Adrenal gland (tissue), 5 donors: ENCODE measurements around the gene GLYATL3.

Source experiments
- CTCF ChIP-seq, 6 experiments: fragments of 450-650 bp in 4 of 6; fragments of 200-600 bp in 2 of 6; sonication (generic) in 1 of 6; IDR thresholded peaks; 1 replicate in 5 of 6; 2 replicates in 1 of 6; pipeline versions ENCODE4 v1.5.1 to v1.8.0; 2016 to 2021; ENCODE audit warnings: antibody characterized with exemption in 6 of 6, mild to moderate bottlenecking in 2 of 6, moderate library complexity in 1 of 6
- POLR2A ChIP-seq, 2 donors: fragments of 450-650 bp; IDR thresholded peaks; one replicate each; pipeline ENCODE4 v1.6.1; 2017; ENCODE audit warnings: antibody characterized with exemption in 2 of 2, mild to moderate bottlenecking in 2 of 2, moderate library complexity in 1 of 2
- donor health status: DM: no; HTN: no; CAD: no.

GRCh38 chr6:49550492-49551077 lies 50.9 kb downstream of the GLYATL3 start, which contains the start of gene C6orf141:
- TF ChIP-seq CTCF (IDR thresholded peaks at IDR 0.05) (no peak), POLR2A (IDR thresholded peaks at IDR 0.05) (no peak)
